Measurements from ENCODE around the gene POLD4. TPM values are rescaled to one million over a fixed set of nuclear protein-coding genes. Genes with fewer than 3 reads are reported as not detected.
A peak's percentile ranks its signal among the peaks of the same experiment; 100 is the strongest.

The POLD4 gene
- total RNA-seq, 1 donor from 2014 or later = 19.8 TPM

DNA sequence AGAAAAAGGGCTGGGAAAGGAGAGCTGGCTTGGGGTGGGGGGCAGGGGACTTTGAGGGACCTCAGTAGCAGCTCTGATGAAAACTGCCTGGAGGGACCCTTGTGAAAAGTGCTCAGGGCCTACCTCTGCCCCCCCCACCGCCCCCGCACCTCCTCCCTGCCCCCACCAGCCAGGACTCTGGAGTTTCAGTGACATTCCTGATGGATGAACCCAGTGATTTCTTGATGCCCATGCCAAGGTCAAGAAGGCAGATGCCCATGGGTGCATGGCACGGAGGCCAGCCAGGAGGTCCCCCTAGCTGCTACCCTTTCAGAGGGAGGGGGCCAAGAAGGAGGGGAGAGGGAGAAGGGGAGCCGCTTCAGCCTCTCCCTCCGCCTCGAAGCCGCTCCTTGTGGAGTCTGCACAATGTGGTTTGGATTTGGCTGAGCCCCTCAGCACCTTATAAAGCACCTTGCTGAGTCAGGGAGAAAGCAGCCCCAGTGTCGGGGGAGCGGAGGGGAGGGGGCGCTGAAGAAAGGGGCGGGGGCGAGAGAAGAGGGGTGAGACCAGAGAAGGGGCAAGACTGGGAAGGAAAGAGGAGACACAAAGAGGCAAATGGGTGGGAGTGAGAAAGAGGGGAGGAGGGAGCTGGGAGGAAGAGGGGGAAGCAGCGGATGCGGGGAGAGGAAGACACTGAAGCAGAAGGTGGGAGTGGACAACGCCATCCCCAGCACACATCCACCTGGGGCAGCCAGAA, 22.1 kb upstream of the POLD4 start:
- no peak for DNase-seq (ENCODE audit: low spot score, unreplicated experiment)
- H3K9me3 Mint-ChIP-seq (ENCODE audit: low read depth) = no peaks in the 10 kb centered on the region
- peaks cover 27% of the 10 kb centered on the region for H3K4me1 Mint-ChIP-seq (ENCODE audit: low read depth)
- TF ChIP-seq, protein P1, sequence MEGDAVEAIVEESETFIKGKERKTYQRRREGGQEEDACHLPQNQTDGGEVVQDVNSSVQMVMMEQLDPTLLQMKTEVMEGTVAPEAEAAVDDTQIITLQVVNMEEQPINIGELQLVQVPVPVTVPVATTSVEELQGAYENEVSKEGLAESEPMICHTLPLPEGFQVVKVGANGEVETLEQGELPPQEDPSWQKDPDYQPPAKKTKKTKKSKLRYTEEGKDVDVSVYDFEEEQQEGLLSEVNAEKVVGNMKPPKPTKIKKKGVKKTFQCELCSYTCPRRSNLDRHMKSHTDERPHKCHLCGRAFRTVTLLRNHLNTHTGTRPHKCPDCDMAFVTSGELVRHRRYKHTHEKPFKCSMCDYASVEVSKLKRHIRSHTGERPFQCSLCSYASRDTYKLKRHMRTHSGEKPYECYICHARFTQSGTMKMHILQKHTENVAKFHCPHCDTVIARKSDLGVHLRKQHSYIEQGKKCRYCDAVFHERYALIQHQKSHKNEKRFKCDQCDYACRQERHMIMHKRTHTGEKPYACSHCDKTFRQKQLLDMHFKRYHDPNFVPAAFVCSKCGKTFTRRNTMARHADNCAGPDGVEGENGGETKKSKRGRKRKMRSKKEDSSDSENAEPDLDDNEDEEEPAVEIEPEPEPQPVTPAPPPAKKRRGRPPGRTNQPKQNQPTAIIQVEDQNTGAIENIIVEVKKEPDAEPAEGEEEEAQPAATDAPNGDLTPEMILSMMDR (IDR thresholded peaks at IDR 0.05; ENCODE audit: unreplicated experiment) = no peak
- no peak overlapping the region for H3K4me3 Mint-ChIP-seq (ENCODE audit: low read depth)
- no peaks in the 10 kb centered on the region for H3K36me3 Mint-ChIP-seq (ENCODE audit: insufficient read depth)
- H3K27me3 Mint-ChIP-seq = peaks cover 17% of the 10 kb centered on the region
- no peak overlapping the region for H3K27ac Mint-ChIP-seq

DNA sequence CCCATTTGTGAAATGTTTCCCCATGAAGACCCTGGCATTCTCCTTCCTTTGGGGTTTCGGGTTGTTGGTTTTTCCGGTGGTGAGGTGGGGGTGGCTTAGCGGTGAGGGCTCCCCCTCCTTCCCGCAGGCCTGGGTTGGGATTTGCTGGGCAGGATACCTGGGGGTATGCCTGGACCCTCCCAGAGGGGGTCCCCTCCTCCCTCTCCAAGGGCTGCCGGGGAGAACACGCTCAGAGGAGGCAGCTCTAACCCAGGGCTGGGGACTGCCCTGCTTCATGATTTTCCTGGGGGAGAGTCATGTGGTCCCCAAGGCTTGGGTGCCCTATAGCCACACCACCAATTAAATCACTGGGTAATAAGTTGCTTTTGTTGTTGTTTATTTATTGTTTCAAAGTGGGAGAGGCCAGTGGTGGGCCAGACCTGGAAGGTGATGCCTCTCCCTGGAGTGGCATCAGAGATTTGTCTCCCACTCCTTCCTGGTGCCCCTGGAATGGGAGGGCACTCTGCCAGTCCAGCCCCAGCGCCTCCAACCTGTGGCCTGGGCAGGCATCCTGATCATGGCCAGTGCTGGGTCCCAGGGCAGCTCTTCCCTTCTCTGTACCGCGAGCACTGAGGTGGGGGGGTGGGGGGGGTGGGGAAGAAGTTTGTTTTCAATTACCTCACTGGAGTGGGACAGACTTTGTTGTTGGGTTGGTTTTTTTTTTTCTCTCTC, 21.4 kb upstream of the POLD4 start:
- Mint-ChIP-seq H3K9me3 (ENCODE audit: low read depth) (no peaks in the 10 kb centered on the region), H3K27ac (peak overlapping the region; percentile 98), H3K27me3 (peaks cover 17% of the 10 kb centered on the region), H3K4me3 (ENCODE audit: low read depth) (peak overlapping the region; percentile 92), H3K36me3 (ENCODE audit: insufficient read depth) (no peaks in the 10 kb centered on the region), H3K4me1 (ENCODE audit: low read depth) (peaks cover 31% of the 10 kb centered on the region)
- DNase-seq (ENCODE audit: low spot score, unreplicated experiment) = no peak
- TF ChIP-seq, protein P1 (IDR thresholded peaks at IDR 0.05; ENCODE audit: unreplicated experiment) = no peak

DNA sequence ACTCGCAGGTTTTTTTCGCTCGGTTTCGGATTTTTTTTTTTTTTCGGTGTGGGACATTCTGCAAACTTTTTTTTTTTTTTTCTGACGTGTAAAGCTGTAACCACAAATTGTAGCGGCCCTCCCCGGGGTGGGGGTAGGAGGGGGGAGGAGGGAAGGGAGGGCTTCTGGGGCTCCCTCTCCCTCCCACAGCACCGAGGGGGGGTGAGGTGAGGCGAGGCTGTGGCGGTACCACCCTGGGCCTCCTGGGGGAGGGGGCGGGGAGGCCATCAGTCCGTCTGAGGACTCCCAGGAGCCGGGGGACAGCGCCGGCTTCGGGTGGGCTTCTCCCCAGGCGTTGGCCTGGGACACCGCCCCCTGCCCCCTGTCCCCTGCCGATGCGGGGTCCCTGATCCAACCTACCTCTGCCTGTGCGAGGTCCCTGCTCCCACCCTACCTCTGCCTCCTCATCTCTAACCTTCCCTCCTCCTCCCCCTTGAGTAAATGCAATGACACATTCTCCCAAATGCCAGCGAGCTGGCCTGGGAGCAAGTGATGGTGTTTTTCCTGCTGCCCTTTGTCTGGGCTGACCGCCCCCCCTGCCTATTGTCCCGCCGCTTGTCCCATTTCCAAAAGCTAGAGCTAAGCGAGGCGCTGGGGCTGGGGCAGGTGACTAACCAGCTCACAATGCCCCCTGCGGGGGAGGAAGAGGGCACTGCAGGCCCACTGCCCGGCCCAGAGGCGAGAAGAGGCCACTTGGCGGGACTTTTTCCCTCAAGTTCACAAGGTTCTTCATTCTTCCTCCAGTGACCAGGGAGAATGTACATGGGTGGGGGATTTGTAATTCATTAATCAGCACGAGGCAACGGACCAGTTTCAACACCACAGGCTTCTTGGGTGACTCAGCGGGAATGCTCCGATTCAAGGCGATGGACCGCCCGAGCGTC, 20.6 kb upstream of the POLD4 start:
- Mint-ChIP-seq H3K4me3 (ENCODE audit: low read depth) (peak overlapping the region; percentile 92), H3K27ac (peak overlapping the region; percentile 98), H3K4me1 (ENCODE audit: low read depth) (peaks cover 32% of the 10 kb centered on the region), H3K36me3 (ENCODE audit: insufficient read depth) (no peaks in the 10 kb centered on the region), H3K9me3 (ENCODE audit: low read depth) (no peaks in the 10 kb centered on the region), H3K27me3 (peaks cover 17% of the 10 kb centered on the region)
- DNase-seq (ENCODE audit: low spot score, unreplicated experiment) = peak; percentile 76
- TF ChIP-seq, protein P1 (IDR thresholded peaks at IDR 0.05; ENCODE audit: unreplicated experiment) = peak; percentile 66

DNA sequence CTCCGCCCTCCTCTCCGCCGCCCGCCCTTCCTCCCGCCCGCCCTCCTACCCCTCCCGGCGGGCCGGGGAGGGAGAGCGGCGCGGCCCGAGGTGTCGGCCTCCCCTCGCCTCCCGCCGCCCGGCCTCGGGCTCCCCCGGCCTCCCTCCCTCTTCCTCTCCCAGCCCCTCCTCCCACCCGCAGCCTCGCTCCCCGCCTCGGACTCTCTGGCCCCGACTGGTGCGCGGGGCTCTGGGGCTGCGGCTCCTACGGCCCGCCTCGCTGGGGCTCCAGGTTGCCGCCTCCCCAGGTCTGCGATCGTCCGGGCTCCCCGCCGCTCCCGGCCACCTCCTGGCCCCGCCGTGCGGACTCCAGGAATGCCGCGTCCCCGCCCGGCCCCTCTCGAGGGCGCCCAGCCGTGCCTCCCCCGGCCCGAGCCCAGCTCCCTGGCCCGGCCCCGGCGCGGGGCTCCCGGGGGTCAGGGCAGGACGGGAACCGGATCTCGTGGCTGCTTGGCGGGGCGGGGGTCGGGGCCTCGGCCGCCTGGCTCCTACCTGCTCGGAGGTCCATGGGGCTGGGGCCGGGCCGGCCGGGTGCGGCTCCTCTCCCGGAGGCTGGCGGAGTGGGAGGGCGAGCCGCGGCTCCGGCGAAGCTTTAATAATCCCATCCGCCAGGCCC, 19.8 kb upstream of the POLD4 start, which contains the start of gene CLCF1:
TSS of gene CLCF1 (minus strand) at position 606 of the 655 bp plus-strand sequence. CDS start at position 547, 59 bp downstream.
- H3K4me3 Mint-ChIP-seq (ENCODE audit: low read depth) = peak within 1 kb of the TSS; percentile 92
- peaks cover 14% of the 10 kb centered on the region for H3K27me3 Mint-ChIP-seq
- peak; percentile 53 for DNase-seq (ENCODE audit: low spot score, unreplicated experiment)
- no peaks in the 10 kb centered on the region for H3K9me3 Mint-ChIP-seq (ENCODE audit: low read depth)
- TF ChIP-seq, protein P1 (IDR thresholded peaks at IDR 0.05; ENCODE audit: unreplicated experiment) = no peak
- peak within 1 kb of the TSS; percentile 98 for H3K27ac Mint-ChIP-seq
- H3K36me3 Mint-ChIP-seq (ENCODE audit: insufficient read depth) = no peaks in the 10 kb centered on the region
- peaks cover 32% of the 10 kb centered on the region for H3K4me1 Mint-ChIP-seq (ENCODE audit: low read depth)

Data from progenitor cell of endocrine pancreas (in vitro differentiated cells).